ENCODE measurements around the gene ZNF638. TPM values are rescaled to one million over a fixed set of nuclear protein-coding genes. Genes with fewer than 3 reads are reported as not detected.
"Not testable (repeated sequence)": the region's sequence is repeated elsewhere in the genome, so short reads cannot be mapped to it uniquely, and the experiment has no call there.

Gene ZNF638, protein sequence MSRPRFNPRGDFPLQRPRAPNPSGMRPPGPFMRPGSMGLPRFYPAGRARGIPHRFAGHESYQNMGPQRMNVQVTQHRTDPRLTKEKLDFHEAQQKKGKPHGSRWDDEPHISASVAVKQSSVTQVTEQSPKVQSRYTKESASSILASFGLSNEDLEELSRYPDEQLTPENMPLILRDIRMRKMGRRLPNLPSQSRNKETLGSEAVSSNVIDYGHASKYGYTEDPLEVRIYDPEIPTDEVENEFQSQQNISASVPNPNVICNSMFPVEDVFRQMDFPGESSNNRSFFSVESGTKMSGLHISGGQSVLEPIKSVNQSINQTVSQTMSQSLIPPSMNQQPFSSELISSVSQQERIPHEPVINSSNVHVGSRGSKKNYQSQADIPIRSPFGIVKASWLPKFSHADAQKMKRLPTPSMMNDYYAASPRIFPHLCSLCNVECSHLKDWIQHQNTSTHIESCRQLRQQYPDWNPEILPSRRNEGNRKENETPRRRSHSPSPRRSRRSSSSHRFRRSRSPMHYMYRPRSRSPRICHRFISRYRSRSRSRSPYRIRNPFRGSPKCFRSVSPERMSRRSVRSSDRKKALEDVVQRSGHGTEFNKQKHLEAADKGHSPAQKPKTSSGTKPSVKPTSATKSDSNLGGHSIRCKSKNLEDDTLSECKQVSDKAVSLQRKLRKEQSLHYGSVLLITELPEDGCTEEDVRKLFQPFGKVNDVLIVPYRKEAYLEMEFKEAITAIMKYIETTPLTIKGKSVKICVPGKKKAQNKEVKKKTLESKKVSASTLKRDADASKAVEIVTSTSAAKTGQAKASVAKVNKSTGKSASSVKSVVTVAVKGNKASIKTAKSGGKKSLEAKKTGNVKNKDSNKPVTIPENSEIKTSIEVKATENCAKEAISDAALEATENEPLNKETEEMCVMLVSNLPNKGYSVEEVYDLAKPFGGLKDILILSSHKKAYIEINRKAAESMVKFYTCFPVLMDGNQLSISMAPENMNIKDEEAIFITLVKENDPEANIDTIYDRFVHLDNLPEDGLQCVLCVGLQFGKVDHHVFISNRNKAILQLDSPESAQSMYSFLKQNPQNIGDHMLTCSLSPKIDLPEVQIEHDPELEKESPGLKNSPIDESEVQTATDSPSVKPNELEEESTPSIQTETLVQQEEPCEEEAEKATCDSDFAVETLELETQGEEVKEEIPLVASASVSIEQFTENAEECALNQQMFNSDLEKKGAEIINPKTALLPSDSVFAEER (N-terminal part only)
- 96.2 TPM for total RNA-seq
- long read RNA-seq, full-length matches to known transcripts: 7 of 73 reads
- long read RNA-seq, partial matches to known transcripts: 30 of 73 reads
- long read RNA-seq, other reads (novel, unspliced or antisense): 36 of 73 reads

- peak; percentile 99 for ATAC-seq
- peak; percentile 98 for DNase-seq
- intact Hi-C loops (cut with micrococcal nuclease): no loop called here
Measured at GRCh38 chr2:71331581-71332434, at the start of gene ZNF638. Gene ZNF638, plus strand, starts transcription at chr2:71331782. Its CDS starts 17,173 bp downstream, at chr2:71348955.

DNA sequence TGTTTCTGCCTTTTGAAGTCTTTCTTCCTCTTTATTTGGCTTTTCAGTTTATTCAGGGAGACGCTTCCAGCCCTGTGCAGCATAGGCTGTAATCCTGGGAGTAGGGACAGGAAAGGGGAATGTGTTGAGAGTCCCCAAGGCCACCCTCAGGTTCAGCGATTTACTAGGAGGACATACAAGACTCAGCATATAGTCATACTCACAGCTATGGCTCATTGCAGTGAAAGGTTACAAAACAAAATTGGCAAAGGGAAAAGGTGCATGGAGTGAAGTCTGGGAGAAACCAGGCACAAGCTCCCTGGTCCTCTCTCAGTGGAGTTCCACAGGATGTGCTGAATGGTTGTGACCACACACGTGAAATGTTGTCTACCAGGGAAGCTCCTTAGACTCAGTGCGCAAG, 49.6 kb upstream of the ZNF638 start:
- intact Hi-C loops (cut with micrococcal nuclease): no loop called here
- ATAC-seq: no peak
- DNase-seq: no peak

- intact Hi-C loops (cut with micrococcal nuclease): no loop called here
- peak; percentile 30 for ATAC-seq
Measured at GRCh38 chr2:71282493-71282892, 49.1 kb upstream of the ZNF638 start.

DNA sequence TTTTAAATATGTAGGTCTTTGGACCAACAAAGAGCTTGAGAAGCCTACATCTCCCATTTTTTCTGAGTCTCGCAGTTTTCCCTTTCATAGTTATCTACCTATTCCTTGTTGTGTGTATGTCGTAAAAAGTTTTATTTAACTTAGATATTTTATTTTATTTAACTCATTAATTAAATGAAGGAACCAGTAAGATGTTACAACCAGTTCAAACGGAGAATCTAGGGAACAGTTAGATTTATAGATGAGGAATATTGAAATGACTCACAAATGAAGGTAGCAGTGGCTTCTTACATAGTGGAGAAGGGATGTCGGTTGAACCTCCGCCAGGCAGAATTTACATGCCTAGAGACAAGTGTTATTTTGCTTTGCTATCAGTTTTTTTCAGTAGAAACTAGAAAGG, 48.5 kb upstream of the ZNF638 start:
- no peak for DNase-seq
- no peak for ATAC-seq
- intact Hi-C loops (cut with micrococcal nuclease): no loop called here

More at GRCh38 chr2:71282493-71282892, 49.1 kb upstream of the ZNF638 start:
- no peak for DNase-seq

GRCh38 chr2:71285706-71286105, 45.9 kb upstream of the ZNF638 start:
- DNase-seq (no peak), ATAC-seq (no peak)
- intact Hi-C loops (cut with micrococcal nuclease): no loop called here

DNA sequence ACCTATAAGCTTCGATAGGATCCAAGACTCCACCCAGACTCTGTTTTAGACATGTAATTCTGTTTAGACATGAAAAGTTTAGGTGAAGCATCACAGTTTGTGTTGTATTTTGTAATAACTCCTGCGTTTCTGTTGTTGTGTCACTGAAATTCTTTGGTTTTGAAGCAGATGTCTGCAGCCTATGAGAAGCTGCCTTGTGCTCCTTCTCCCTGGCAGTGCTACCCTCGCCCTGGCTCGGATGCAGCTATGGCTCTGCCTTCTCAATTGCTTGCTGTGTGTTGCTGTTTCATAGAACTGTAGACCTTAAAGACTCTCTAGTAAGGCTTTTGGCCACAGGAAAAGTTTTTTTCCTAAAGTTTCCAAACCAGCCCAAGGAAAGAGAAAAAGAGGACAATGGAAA, 40.2 kb upstream of the ZNF638 start:
- intact Hi-C loops (cut with micrococcal nuclease): loop anchor here (10.0 kb wide), 1 partner anchor 213 kb away; no protein-coding TSS in a partner anchor
- ATAC-seq: peak; percentile 68
- no peak for DNase-seq

- ATAC-seq (peak; percentile 52), DNase-seq (no peak)
- intact Hi-C loops (cut with micrococcal nuclease): loop anchor here (10.0 kb wide), 1 partner anchor 213 kb away; no protein-coding TSS in a partner anchor
Measured at GRCh38 chr2:71292159-71292558, 39.4 kb upstream of the ZNF638 start.

DNA sequence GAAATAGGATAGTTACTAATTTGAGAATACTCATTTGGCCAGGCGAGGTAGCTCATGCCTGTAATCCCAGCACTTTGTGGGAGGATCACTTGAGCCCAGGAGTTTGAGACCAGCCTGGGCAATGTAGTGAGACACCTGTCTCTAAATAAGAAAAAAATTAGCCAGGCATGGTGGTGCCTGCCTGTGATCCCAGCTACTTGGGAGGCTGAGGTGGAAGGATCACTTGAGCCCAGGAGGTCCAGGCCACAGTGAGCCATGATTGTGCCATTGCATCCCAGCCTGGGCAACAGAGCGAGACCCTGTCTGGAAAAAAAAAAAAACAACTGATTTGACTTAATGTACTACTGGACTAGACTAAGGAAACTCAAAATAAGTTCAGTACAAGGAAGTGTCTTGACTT, 32.7 kb upstream of the ZNF638 start:
- intact Hi-C loops (cut with micrococcal nuclease): loop anchor here (10.0 kb wide), 1 partner anchor 206 kb away; no protein-coding TSS in a partner anchor
- ATAC-seq (no peak), DNase-seq (no peak)

- ATAC-seq: no peak
- intact Hi-C loops (cut with micrococcal nuclease): loop anchor here (10.0 kb wide), 1 partner anchor 205 kb away; no protein-coding TSS in a partner anchor
- no peak for DNase-seq
Measured at GRCh38 chr2:71299507-71299906, 32.1 kb upstream of the ZNF638 start.

DNA sequence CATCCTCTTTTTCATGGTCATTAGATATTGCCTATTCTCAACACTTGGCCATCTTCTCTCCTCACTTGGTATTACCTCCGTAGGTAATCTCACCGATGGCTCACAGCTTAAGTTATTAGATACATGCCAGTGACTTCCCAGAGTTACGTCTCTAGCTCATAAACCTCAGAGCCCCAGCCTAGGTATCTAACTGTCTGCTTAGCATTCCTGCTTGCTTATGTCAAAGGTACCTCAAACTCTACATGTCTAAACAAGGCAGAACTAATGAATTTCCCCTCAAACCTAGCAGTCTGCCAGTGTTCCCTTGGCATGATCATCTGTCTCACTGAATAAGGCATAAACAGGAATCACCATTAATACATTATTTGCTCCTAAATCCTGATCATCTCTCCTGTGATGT, 27.7 kb upstream of the ZNF638 start:
- intact Hi-C loops (cut with micrococcal nuclease): no loop called here

GRCh38 chr2:71306762-71307161, 24.8 kb upstream of the ZNF638 start:
- intact Hi-C loops (cut with micrococcal nuclease): no loop called here
- DNase-seq (no peak), ATAC-seq (peak; percentile 77)

More for the DNA sequence above, 27.7 kb upstream of the ZNF638 start:
- ATAC-seq: no peak
- DNase-seq: no peak

- no peak for DNase-seq
- intact Hi-C loops (cut with micrococcal nuclease): no loop called here
- ATAC-seq: no peak
Measured at GRCh38 chr2:71313016-71313766, 18.4 kb upstream of the ZNF638 start.

DNA sequence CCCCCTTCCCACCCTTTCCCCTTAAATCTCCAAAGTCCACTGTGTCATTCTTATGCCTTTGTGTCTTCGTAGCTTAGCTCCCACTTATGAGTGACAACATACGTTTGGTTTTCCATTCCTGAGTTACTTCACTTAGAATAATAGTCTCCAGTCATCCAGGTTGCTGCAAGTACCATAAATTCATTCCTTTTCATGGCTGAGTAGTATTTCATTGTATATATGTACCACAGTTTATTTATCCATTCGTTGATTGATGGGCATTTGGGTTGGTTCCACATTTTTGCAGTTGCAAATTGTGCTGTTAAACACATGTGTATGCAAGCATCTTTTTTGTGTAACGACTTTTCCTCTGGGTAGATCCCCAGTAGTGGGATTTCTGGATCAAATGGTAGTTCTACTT, 14.5 kb upstream of the ZNF638 start:
- intact Hi-C loops (cut with micrococcal nuclease): no loop called here
- no peak for ATAC-seq
- no peak for DNase-seq

- ATAC-seq; intact Hi-C loops (cut with micrococcal nuclease); DNase-seq: not testable (repeated sequence)
Measured at GRCh38 chr2:71317900-71318299, 13.7 kb upstream of the ZNF638 start.

GRCh38 chr2:71323386-71323785, 8.2 kb upstream of the ZNF638 start:
- ATAC-seq (no peak), DNase-seq (no peak)
- intact Hi-C loops (cut with micrococcal nuclease): no loop called here

DNA sequence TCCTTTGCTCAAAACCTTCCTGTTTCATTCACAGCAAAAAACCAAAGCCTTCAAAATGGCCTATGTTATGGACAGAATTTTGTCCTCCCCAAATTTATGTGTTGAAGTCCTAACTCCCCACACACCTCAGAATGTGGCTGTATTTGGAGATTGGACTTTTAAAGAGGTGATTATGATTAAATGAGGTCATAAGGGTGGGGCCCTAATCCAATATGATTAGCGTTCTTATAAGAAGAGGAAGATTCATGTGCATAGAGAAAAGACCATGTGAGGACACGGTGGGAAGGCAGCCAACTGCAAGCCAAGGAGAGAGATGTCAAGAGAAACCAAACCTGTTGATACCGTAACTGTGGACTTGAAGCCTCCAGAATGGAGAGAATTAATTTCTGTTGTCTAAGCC, 4.6 kb upstream of the ZNF638 start:
- ATAC-seq: no peak
- DNase-seq: no peak
- intact Hi-C loops (cut with micrococcal nuclease): no loop called here

DNA sequence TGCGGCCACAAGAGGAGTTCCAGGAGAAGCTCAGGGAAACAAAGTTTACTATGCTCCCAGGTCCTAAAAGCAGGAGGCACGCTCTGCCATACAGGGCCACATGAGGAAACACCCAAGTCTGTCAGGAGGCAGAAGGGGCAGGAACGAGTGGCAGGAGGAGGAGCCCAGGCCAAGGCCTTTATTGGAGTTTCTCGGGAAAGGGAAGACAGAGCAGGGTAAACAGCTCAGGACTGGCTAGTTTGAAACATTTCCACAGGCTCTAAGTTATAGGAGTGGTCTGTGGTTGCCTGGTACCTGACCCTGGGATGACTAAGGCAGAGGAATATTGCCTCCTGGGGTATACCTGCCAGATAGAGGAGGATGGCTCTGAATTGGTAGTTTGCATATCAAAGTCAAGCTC, 3.7 kb upstream of the ZNF638 start:
- DNase-seq (no peak), ATAC-seq (no peak)
- intact Hi-C loops (cut with micrococcal nuclease): no loop called here
